Stimulated activated CD8-positive, alpha-beta memory T cell treated with anti-CD3 and anti-CD28 coated beads, Interleukin-7, amount 100 ng/mL, for 48 hours (primary cell): ENCODE measurements around the gene KCNAB2.

Source experiments
- DNase-seq, 2 donors: peaks; one replicate each; pipeline ENCODE4 v3.0.0-alpha.2; 2020; ENCODE audit warnings: low read depth in 1 of 2; ENCODE audit errors: extremely low read depth in 1 of 2

The KCNAB2 gene

GRCh38 chr1:6106321-6106731, 60.6 kb downstream of the KCNAB2 start:
- DNase-seq = no peak

GRCh38 chr1:6106977-6107376, 61.3 kb downstream of the KCNAB2 start:
- DNase-seq = no peak

GRCh38 chr1:6107409-6108356, 62.0 kb downstream of the KCNAB2 start:
- no peak for DNase-seq

- no peak for DNase-seq
Measured at GRCh38 chr1:6108476-6108875, 62.8 kb downstream of the KCNAB2 start.

- no peak for DNase-seq
Measured at GRCh38 chr1:6108937-6109614, 63.4 kb downstream of the KCNAB2 start.

- no peak for DNase-seq
Measured at GRCh38 chr1:6109688-6110087, 64.0 kb downstream of the KCNAB2 start.

GRCh38 chr1:6110326-6110725, 64.6 kb downstream of the KCNAB2 start:
- no peak for DNase-seq

GRCh38 chr1:6111571-6111970, 65.9 kb downstream of the KCNAB2 start:
- no peak for DNase-seq

GRCh38 chr1:6111991-6112689, 66.5 kb downstream of the KCNAB2 start:
- no peak for DNase-seq

- DNase-seq = no peak
Measured at GRCh38 chr1:6112690-6113005, 67.0 kb downstream of the KCNAB2 start.

- DNase-seq = no peak
Measured at GRCh38 chr1:6113116-6113515, 67.4 kb downstream of the KCNAB2 start.

GRCh38 chr1:6113745-6114144, 68.1 kb downstream of the KCNAB2 start:
- DNase-seq = no peak

GRCh38 chr1:6116137-6116536, 70.4 kb downstream of the KCNAB2 start:
- DNase-seq = no peak

- DNase-seq = no peak
Measured at GRCh38 chr1:6117064-6117463, 71.4 kb downstream of the KCNAB2 start.

- DNase-seq = no peak
Measured at GRCh38 chr1:6117624-6118023, 71.9 kb downstream of the KCNAB2 start.

GRCh38 chr1:6118415-6118814, 72.7 kb downstream of the KCNAB2 start:
- no peak for DNase-seq

- DNase-seq = no peak
Measured at GRCh38 chr1:6121021-6121421, 75.3 kb downstream of the KCNAB2 start.

- DNase-seq = no peak
Measured at GRCh38 chr1:6121651-6122370, 76.1 kb downstream of the KCNAB2 start.

- DNase-seq = no peak
Measured at GRCh38 chr1:6123083-6123482, 77.4 kb downstream of the KCNAB2 start.

GRCh38 chr1:6123816-6124215, 78.1 kb downstream of the KCNAB2 start:
- DNase-seq = no peak

- no peak for DNase-seq
Measured at GRCh38 chr1:6124341-6124740, 78.7 kb downstream of the KCNAB2 start.
